Stomach (tissue), 4 donors: ENCODE results near the gene PYGB.

Experiments used
- CTCF ChIP-seq, 7 experiments: fragments of 450-650 bp in 4 of 7; fragments of 200-600 bp in 3 of 7; sonication (generic) in 3 of 7; IDR thresholded peaks; one replicate each; pipeline ENCODE4 v1.5.1; 2016 to 2019; ENCODE audit warnings: antibody characterized with exemption in 7 of 7, control low read depth in 2 of 7, mild to moderate bottlenecking in 1 of 7
- EP300 ChIP-seq: sonication (generic); formaldehyde crosslinking; IDR thresholded peaks from one replicate; pipeline ENCODE4 v1.6.1; 2017; ENCODE audit warnings: antibody characterized with exemption
- POLR2A ChIP-seq, 4 donors: fragments of 450-650 bp; IDR thresholded peaks; one replicate each; pipeline ENCODE4 v1.6.1; 2016; ENCODE audit warnings: antibody characterized with exemption in 4 of 4, control low read depth in 2 of 4, mild to moderate bottlenecking in 1 of 4, moderate library complexity in 1 of 4
- POLR2AphosphoS5 ChIP-seq, 3 donors: sonication (generic); formaldehyde crosslinking; IDR thresholded peaks; one replicate each; pipeline ENCODE4 v1.6.1; 2016; ENCODE audit warnings: antibody characterized with exemption in 3 of 3

DNA sequence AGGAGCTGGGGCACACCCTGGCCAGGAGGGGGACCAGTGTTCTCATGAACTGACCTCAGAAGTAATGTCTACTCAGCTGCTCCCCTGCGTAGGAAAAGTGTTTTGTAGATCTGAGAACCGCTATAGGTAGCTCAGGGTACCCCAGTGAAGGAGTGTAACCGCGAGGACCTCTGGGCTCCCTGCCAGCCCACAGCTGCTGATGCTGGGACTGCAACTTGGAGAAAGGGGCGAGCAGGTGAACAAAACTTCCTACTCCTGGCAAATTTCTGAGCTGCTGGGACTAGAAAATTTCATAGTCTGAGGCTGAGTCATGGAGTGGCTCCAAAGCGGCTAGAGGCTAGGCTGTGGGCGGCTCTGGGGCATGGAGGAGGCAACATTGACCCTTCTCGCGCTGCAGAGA is 51.9 kb downstream of the PYGB start:
- TF ChIP-seq CTCF (IDR thresholded peaks at IDR 0.05) (no peak), POLR2AphosphoS5 (IDR thresholded peaks at IDR 0.05) (no peak), POLR2A (IDR thresholded peaks at IDR 0.05) (no peak), EP300 (no peak)
